Astrocyte of the spinal cord (primary cell): ENCODE data around the gene C11orf98.
"Not testable (repeated sequence)": the region's sequence is repeated elsewhere in the genome, so short reads cannot be mapped to it uniquely, and the experiment has no call there.

Experiments
- DNase-seq: peaks from one replicate; pipeline ENCODE4 v3.0.0; 2011; ENCODE audit warnings: low read depth, low spot score
- H3K4me3 ChIP-seq: 2 replicates; pipeline ENCODE4 v1.5.1; 2011; ENCODE audit warnings: low read depth, mild to moderate bottlenecking, low read length, moderate library complexity
- in situ Hi-C: cut with HindIII; loops from 2 replicates; pipeline ENCODE4 v1.10.0; 2017; ENCODE audit warnings: low sequenced_read_pairs
- TF ChIP-seq, protein P1 (sequence below): IDR thresholded peaks from 2 replicates; pipeline ENCODE4 v1.5.1; 2012; ENCODE audit warnings: low read depth, mild to moderate bottlenecking, low read length, inconsistent platforms

Gene C11orf98

DNA sequence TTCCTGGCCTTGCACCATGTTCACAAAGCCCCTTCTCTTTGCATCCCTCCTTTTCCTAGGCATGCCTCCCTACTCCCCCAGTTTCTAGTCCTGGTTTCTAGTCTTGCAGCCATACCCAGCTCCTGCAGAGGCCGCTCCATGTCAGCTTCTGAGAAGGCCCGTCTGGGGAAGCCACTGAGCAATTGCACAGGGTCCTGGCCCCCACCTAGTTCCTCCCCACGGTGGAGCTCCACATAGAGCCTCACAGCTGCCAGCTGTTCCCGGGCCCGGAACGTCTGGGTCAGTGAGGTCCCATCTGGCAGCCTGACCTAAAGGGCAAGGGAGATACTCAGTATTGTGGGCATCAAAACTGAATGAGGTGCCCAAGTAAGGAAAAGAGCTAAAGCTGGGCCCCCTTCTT lies 11.7 kb upstream of the C11orf98 start:
- in situ Hi-C loops: no loop called here
- TF ChIP-seq, protein P1, sequence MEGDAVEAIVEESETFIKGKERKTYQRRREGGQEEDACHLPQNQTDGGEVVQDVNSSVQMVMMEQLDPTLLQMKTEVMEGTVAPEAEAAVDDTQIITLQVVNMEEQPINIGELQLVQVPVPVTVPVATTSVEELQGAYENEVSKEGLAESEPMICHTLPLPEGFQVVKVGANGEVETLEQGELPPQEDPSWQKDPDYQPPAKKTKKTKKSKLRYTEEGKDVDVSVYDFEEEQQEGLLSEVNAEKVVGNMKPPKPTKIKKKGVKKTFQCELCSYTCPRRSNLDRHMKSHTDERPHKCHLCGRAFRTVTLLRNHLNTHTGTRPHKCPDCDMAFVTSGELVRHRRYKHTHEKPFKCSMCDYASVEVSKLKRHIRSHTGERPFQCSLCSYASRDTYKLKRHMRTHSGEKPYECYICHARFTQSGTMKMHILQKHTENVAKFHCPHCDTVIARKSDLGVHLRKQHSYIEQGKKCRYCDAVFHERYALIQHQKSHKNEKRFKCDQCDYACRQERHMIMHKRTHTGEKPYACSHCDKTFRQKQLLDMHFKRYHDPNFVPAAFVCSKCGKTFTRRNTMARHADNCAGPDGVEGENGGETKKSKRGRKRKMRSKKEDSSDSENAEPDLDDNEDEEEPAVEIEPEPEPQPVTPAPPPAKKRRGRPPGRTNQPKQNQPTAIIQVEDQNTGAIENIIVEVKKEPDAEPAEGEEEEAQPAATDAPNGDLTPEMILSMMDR: no peak

DNA sequence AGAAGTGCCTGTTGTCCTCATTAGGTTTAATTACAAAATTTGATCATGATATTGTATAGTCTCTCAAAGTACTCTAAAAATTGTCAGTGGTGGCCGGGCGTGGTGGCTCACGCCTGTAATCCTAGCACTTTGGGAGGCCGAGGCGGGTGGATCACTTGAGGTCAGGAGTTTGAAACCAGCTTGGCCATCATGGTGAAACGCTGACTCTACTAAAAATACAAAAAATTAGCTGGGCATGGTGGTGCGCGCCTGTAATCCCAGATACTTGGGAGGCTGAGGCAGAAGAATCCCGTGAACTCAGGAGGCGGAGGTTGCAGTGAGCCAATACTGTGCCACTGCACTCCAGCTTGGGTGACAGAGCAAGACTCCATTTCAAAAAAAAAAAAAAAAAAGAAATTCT lies 10.4 kb upstream of the C11orf98 start:
- DNase-seq, in situ Hi-C loops, H3K4me3 ChIP-seq: not testable (repeated sequence)

More for the DNA sequence above, 11.7 kb upstream of the C11orf98 start:
- no peak overlapping the region for H3K4me3 ChIP-seq
- no peak for DNase-seq

DNA sequence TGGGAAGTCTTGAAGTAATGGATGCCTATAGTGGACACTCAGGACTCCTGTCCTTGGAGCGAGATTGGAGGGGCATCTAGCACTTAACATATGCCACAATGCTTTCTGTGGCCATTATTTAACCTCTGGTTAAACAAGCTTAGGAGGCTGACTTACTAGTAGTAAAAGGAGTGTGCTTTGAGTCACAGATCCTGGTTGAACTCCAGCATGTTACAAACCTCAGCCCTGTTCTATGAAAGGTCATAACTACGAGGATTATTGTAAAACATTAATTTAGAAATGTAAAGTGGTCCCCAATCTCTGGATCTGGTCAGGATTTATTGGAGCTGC lies 8.2 kb upstream of the C11orf98 start:
- TF ChIP-seq, protein P1: no peak
- in situ Hi-C loops: no loop called here
- no peak overlapping the region for H3K4me3 ChIP-seq
- DNase-seq: no peak

DNA sequence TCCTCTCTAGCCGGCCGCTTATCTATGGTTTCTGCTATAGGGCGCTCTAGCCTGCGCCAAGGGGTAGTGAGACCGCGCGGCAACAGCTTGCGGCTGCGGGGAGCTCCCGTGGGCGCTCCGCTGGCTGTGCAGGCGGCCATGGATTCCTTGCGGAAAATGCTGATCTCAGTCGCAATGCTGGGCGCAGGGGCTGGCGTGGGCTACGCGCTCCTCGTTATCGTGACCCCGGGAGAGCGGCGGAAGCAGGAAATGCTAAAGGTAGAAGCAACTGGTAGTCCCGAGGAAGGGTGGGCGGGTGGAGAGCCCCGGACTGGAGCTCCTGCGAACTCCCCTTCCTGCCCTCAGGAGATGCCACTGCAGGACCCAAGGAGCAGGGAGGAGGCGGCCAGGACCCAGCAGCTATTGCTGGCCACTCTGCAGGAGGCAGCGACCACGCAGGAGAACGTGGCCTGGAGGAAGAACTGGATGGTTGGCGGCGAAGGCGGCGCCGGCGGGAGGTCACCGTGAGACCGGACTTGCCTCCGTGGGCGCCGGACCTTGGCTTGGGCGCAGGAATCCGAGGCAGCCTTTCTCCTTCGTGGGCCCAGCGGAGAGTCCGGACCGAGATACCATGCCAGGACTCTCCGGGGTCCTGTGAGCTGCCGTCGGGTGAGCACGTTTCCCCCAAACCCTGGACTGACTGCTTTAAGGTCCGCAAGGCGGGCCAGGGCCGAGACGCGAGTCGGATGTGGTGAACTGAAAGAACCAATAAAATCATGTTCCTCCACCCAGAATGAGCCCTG lies 6.8 kb upstream of the C11orf98 start, which contains the start of the genes LBHD1 and UQCC3:
Gene LBHD1 (minus strand): TSS at position 660 of the 782 bp plus-strand sequence. CDS start 2,236 bp downstream, outside the sequence.
Gene UQCC3 (plus strand): TSS at position 66 of the 782 bp plus-strand sequence. CDS start 73 bp downstream, at position 139.
- peak within 1 kb of the TSS; percentile 82 for H3K4me3 ChIP-seq
- in situ Hi-C loops: no loop called here
- TF ChIP-seq, protein P1: no peak
- peak; percentile 92 for DNase-seq

DNA sequence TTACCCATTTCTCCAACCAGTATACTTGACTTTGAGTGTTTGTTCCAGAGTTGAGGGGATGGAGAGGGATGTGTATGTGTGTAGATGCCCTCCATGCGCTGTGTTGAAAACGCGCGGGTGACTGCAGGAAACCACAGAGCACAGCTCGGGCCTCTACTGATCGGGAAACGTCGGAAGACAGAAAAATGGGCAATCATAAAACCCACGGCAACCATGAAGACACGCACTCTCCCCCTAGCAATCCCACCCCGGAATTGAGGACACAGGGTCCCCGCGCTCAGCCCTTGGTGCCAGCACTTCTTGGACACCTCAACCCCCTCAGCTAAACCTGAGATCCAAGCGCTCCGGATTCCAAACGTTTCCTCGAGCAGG lies 6.2 kb upstream of the C11orf98 start:
- DNase-seq: no peak
- in situ Hi-C loops: no loop called here
- H3K4me3 ChIP-seq: peak overlapping the region; percentile 82
- TF ChIP-seq, protein P1: no peak

DNA sequence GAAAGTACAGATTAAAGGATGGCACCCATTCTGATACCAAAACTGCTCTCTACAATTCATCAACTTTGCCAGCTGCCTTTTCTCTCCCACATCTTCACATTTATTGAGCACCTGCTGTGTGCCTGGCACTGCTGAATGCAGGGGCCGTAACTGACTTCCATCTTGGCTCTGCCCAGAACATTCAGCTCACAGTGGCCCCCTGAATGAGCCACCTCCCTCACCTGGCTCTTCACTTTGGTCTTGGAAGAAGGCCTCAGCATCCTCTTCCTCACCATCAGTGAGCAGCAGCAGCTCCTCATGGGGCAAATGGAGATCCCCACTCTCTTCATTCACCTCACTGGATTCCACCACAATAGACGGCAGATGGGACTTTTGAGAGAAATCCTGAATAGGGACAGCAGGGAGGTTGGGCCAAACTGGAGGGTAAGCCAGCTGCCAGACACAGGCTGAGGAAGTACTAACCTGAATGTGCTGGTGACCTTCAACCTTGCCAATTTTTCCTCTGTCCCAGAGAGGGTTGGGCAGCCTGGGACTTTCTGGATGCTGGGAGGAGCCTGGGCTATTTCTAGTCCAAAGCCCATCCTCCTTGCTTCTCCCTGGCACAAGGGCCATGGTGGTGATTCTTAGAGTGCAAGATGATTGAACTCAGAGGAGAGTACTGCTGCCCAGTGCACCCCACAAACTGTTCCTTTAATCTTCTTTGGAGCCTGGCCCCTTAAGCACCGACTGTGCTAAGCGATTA lies 4.6 kb upstream of the C11orf98 start:
- in situ Hi-C loops: no loop called here
- TF ChIP-seq, protein P1: no peak
- DNase-seq: no peak
- H3K4me3 ChIP-seq: no peak overlapping the region

DNA sequence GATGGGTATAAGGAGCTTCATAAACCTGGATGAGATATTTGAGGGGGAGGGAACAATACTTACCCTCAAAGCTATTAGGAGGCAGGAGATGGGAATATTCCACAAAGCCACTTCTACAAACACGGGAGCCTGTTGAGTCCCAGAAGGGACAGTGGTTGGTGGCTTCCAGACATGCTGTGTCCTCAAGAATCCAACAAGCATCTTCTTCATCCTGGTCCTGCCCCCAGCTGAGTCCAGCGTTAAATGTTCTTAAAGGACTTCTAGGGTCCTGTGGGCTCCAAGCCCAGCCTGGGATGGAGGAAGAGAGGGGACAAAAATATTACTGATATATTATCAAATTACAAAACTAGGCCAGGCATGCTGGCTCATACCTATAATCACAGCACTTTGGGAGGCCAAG lies 2.5 kb upstream of the C11orf98 start:
- no peak for DNase-seq
- in situ Hi-C loops: no loop called here
- no peak overlapping the region for H3K4me3 ChIP-seq
- TF ChIP-seq, protein P1: no peak
